GM08714 (cell line): ENCODE data around the gene AKT3.

Experiments used
- H3K4me3 ChIP-seq: fragments of 200-500 bp; sonication (Bioruptor generic); 2 replicates; pipeline ENCODE4 v1.5.1; 2014; ENCODE audit warnings: mild to moderate bottlenecking, low read length, inconsistent platforms
- ZNF274 ChIP-seq: IDR thresholded peaks from 2 replicates; pipeline ENCODE4 v1.6.1; 2012; ENCODE audit warnings: mild to moderate bottlenecking, low read depth, low read length

AKT3 gene

DNA sequence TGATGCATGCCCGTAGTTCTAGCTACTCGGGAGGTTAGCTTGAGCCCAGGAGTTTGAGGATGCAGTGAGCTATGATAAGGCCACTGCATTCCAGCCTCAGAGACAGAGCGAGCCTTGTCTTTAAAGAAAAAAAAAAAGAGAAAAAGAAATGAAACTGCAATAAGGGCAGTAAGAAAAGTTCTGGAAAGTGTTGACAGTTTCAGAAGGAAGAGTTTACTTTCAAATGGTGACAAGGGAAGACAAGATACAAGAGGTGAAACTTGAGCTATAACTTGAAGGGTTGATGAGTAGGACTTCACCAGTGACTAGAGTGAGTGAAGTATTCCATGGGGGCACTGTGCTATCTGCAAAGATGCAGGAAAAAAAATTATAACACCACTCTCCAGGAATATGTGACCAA is 125.0 kb downstream of the AKT3 start:
- H3K4me3 ChIP-seq = no peak overlapping the region
- TF ChIP-seq ZNF274 = no peak

DNA sequence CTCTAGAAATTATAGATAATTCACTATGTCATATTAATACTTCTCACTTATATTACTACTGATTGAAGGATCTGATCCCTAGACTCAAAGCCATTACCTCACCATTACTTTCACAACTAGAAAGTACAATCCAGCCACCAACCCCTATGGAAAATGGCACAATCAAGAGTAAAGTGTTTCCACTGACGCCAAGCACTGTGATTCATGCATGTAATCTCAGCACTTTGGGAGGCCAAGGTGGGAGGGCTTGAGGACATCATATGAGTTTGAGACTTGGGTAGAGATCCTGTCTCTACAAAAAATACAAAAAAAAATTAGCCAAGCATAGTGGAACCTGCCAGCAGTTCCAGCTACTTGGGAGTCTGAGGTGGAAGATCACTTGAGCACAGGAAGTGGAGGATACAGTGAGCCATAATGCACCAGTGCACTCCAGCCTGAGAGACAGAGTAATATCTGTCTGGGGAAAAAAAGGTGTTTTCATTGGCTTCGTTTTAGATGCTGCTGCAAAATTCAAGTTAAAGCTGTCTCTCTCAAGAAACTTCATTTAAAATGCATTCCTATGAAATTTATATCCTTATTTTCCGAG is 126.5 kb downstream of the AKT3 start:
- H3K4me3 ChIP-seq = no peak overlapping the region
- TF ChIP-seq ZNF274 = no peak

DNA sequence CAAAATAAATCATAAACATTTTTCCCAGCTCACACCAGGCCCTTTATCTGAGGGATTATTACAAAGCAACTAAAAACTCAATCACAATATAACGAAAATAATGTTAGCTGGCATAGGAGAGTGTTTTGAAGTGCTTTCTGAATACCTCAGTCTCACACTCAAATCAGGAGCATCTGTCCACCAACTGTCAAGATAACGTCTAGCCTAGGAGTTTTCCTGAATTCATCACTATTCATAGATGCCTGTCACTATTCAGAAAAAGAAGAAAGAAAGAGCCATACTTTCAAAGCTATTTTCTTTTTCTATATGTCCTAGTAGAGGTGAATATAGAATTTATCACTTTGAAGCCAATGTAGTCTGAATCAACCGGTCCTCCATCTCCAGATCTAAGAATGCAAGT is 127.0 kb downstream of the AKT3 start:
- TF ChIP-seq ZNF274 = no peak
- H3K4me3 ChIP-seq = no peak overlapping the region

DNA sequence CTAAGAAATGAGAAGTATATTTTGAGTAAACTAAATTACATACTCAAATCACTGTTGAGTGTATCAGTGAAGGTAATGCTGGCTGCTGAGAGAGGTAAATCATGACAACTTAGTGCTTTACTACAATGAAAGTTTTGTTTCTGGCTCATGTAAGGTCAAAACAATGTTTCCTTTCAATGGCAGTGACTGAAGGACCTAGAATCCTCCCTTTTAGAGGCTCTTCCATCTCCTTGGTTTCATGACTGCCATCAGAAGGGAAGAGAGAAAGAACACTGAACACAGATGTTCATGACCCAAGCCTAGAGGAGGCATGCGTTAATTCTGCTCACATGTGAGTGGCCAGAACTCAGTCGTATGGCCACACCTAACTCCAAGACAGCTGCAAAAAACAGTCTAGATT is 130.6 kb downstream of the AKT3 start:
- TF ChIP-seq ZNF274 = no peak
- no peak overlapping the region for H3K4me3 ChIP-seq

DNA sequence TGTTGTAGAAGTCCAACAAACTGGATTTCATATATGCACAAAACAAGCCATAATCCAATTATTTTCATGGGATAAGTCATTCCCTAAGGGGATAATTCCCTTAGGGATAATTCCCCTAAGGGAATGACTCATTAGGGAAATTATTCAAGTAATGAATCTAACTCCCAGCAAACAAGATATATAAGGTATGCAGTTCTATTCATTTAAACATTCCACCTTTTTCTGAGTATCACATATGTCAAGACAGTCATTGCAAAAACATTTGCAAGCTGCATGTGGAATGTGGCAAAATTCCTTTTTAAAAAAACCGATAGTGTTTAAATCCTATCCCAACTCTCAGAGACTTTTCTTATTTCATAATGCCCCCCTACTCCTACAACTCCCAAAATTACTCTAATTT is 131.2 kb downstream of the AKT3 start:
- TF ChIP-seq ZNF274 = no peak

DNA sequence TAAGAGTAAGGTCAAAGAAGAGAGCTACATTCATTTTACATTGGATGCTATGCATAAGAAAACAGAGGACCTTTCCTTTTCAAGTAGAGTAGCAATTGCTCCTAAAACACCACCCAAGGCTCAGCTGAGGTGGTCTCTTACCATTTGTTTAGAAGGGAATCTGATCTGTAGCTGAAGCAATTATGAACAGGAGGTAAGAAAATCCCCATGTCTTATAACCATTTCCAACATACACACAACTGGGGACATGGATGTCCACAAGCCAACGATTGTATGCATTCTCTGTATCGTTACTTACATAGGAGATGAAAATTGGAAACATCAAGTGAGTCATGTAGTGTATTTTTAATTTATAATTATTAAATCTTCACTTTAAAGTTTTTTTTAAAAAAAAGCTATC is 132.0 kb downstream of the AKT3 start:
- no peak for TF ChIP-seq ZNF274
- H3K4me3 ChIP-seq = no peak overlapping the region

More for the DNA sequence above, 131.2 kb downstream of the AKT3 start:
- no peak overlapping the region for H3K4me3 ChIP-seq

DNA sequence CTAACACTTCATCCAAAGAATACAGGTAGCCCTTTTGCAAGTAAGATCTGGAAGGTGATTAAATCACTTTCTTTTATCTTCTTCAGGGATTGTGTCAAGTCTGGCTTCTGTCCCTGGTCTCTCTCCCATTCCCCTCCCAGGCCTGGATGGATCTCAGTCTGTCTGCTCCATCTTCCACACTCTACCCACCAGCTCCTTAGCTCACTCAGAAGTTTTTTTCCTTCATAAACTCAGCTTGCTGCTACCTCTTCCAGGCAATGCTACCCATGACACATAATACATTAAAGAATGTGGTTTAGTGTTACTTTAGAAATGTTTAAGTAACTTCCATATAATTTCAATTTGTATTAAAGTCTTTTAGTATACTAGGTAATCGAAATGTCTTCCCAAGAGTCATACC is 133.1 kb downstream of the AKT3 start:
- TF ChIP-seq ZNF274 = no peak
- no peak overlapping the region for H3K4me3 ChIP-seq

DNA sequence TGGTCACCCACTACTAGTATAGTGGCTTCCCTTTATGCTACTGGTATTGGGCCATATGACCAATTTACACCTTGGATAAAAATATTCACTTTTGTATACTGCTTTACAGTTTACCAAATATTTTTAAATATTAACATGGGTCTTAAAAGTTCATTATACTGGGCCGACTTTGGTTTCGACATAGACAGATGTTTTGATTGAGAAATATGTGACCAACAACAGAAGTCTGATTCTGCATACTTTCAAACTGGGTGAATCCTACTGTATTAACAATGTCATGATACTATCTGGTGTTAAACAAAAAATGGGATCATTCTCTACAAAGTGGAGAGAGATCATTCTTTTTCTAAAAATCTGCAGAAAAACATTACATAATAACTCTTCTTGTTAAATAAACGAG is 134.8 kb downstream of the AKT3 start:
- TF ChIP-seq ZNF274 = no peak

DNA sequence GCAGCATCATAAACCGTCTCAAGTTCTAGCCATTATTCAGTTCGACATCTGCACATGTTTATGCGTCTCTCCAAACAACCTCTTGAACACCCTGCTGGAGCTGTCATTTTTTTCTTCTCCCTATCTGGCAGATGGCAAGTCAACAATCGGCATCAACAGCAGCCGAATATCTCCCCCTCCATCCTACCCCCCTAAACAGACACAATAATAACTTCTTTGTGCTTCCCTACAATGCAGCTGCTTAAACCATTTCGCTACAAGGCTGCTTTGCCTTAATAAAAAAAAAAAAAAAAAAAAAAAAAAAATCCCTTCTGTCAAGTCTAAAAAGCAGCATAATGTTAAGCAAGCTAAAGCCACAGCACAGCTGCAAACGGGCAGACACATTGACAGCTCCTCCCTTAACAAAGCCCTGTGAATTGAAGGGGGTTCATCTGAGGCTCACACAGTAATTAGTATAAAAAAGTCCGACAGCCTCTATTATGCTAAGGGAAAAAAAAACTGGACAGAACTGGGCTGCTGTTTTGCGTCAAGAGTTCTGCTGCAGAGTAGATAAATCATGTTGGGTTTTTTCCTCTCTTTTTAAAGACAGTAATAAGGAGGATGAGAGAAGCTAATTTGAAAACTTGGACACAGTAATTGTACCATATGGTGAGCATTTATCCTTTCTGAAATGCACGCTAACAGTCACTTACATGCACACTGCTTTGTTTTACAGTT is 136.4 kb downstream of the AKT3 start:
- H3K4me3 ChIP-seq = peak overlapping the region; percentile 40; the same call in 1 of the 2 replicates
- no peak for TF ChIP-seq ZNF274

More for the DNA sequence above, 134.8 kb downstream of the AKT3 start:
- H3K4me3 ChIP-seq = no peak overlapping the region

DNA sequence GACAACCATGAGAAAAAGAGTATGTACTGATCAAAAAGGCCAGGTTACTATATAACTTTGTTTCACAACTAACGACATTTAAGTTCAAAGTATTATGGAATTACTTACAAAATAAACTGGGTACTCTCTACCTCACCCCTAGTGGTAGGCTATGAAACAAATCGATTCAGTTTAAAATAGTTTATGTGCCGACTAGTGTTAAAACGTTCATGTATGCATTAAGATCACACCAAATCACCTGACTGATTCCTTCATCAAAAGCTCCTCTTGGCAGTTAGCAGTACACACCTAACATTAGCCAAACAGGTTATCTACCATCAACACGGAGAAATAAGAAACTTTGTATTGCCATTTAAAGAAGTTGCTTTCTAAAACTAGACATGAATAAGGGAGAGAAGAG is 137.1 kb downstream of the AKT3 start:
- no peak overlapping the region for H3K4me3 ChIP-seq
- no peak for TF ChIP-seq ZNF274

DNA sequence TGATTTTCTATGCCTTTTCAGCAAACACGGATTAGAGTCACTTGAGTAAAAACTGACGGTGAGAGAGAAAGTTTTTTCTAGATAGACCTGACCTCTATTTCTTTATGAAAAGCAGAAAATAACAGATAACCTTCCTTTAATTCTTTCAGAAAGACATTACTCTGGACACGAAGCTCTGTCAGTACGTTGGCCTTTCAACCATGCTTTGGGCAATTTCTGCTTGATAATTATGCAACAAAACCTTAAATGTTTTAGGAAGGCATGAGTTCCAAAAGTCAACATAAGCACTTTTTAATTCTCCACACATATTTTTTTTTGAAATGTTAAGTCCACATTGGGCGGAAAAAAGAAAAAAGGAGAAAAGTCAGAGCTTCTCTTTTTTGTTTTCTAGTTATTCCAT is 137.8 kb downstream of the AKT3 start:
- no peak overlapping the region for H3K4me3 ChIP-seq
- TF ChIP-seq ZNF274 = no peak

DNA sequence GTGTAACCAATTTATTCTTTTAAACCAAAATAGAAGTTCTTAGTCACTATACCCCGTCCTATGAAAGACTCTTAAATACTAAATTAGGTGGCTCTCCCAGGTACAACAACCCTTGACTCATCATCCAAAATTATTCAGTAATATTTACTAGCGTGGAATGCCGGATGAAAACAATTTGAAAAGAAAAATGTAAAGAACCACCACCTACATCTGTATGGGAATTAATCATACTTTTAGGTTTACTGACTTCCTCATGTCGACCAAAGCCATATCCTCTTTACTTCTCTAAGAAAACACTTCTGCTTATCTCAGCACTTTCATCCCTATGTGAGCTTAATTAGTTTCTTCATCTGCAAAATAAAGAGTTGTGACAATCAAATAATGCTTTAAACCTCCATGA is 139.6 kb downstream of the AKT3 start:
- TF ChIP-seq ZNF274 = no peak
- H3K4me3 ChIP-seq = no peak overlapping the region

DNA sequence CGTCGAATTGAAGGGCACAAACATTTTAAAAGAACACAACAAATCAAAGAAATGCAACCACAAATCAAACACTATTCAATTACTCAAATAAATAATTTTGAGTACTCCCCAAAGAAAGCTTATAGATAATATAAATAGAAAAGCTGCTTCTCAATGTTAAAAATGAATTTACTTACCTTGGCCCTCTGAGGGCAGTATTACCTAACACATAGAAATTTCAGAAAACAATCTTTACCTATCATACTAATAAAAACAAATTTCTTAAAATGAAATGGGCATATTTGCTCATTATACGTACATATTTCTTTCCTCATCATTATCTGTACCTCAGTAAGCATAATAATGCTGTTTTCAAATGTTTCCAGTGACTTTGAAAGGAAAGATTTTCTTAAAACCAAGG is 141.8 kb downstream of the AKT3 start:
- no peak for TF ChIP-seq ZNF274
- no peak overlapping the region for H3K4me3 ChIP-seq

DNA sequence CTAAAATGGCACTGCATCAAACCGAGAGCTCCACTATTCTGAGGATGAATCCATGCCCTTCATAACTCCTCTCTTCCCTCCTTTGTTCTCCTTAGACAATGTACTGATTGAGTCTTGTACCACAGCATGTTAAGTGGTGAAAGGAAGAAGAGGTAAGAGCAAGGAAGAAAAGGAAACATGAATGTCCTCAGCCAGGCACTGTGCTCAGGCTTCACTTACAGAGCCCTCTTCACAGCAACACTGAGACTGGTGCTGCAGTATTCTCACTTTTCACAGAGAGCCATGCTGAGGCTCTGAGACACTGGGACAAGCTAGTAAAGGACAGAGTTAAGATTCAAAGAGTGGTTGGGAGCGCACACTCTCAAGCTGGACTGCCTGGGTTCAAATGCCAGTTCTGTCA is 143.5 kb downstream of the AKT3 start:
- H3K4me3 ChIP-seq = no peak overlapping the region
- no peak for TF ChIP-seq ZNF274

DNA sequence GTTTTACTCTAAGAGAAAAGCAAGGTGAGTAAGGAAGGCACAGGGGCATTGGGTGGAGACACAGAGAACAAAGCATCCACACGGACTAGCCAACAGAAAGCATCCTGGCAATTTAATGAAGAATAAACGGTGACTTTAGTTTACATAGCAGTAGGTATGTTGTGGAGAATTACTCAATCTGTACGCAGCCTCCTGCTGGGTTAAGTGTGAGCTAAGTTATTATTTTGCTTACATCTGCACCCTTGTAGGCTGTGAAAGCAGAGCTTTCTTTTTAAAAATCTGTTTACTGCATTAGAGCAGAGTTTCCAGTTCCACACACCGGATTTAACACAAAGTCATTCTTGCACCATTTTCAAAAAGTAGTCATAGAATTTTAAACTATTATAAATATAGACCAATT is 144.5 kb downstream of the AKT3 start:
- TF ChIP-seq ZNF274 = no peak

DNA sequence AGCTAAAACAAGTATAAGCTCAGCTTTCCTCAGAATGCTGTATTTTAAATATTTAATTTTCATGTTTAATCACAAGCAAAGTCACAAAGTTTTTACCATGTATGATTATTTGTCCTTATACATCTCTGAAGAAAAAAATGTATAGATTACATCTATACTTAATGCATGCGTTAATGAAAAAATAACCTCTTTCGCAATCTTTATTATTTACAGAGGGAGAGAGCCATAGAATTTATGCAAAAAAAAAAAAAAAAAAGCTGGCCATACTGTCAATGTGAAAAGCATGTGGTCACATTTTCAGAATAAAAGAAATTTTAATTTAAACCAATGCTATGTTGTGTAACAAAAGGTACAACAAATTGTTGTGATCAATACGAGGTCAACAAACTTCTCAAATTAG is 148.2 kb downstream of the AKT3 start:
- no peak overlapping the region for H3K4me3 ChIP-seq
- no peak for TF ChIP-seq ZNF274

More for the DNA sequence above, 144.5 kb downstream of the AKT3 start:
- H3K4me3 ChIP-seq = no peak overlapping the region
